ENCODE data around the gene TNRC6C. TPM values are rescaled to one million over a fixed set of nuclear protein-coding genes. Genes with fewer than 3 reads are reported as not detected.

TNRC6C gene, protein sequence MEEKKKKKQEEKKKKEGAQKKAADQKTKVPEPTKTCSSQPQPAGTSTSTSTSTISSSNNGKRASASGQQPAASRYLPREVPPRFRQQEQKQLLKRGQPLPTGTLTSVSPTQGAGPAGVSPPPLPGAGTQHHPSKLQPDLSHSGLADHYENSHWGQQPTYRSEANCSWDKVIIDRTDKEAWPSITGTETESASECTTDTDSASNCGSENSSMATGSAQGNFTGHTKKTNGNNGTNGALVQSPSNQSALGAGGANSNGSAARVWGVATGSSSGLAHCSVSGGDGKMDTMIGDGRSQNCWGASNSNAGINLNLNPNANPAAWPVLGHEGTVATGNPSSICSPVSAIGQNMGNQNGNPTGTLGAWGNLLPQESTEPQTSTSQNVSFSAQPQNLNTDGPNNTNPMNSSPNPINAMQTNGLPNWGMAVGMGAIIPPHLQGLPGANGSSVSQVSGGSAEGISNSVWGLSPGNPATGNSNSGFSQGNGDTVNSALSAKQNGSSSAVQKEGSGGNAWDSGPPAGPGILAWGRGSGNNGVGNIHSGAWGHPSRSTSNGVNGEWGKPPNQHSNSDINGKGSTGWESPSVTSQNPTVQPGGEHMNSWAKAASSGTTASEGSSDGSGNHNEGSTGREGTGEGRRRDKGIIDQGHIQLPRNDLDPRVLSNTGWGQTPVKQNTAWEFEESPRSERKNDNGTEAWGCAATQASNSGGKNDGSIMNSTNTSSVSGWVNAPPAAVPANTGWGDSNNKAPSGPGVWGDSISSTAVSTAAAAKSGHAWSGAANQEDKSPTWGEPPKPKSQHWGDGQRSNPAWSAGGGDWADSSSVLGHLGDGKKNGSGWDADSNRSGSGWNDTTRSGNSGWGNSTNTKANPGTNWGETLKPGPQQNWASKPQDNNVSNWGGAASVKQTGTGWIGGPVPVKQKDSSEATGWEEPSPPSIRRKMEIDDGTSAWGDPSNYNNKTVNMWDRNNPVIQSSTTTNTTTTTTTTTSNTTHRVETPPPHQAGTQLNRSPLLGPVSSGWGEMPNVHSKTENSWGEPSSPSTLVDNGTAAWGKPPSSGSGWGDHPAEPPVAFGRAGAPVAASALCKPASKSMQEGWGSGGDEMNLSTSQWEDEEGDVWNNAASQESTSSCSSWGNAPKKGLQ (N-terminal part only)
- total RNA-seq = 10.6 and 11.8 TPM in 2 replicates

GRCh38 chr17:77957857-77958715 is at the start of gene TNRC6C:
TSS of gene TNRC6C (plus strand) at chr17:77958703. CDS start at chr17:78004207, 45,504 bp downstream.

GRCh38 chr17:78128551-78129350 is 170.2 kb downstream of the TNRC6C start, which contains the start of gene TMC6:
TSS of gene TMC6 (minus strand) at chr17:78128755. CDS start at chr17:78126832, 1,923 bp downstream.

GRCh38 chr17:78130437-78131101 is 172.1 kb downstream of the TNRC6C start, which contains the start of gene TMC8:
TSS of gene TMC8 (plus strand) at chr17:78130771. CDS start at chr17:78131589, 818 bp downstream.

Small RNAs within 50 kb of the gene (small RNA-seq; reads per million reads assigned to genes)
- gene RNU1-80P (0.49 reads per million), gene RNU6-625P (not detected)

Other genes with a start within 250 kb of the TNRC6C start
- gene TMC6, start 170.1 kb downstream of the TNRC6C start, total RNA-seq = 29.0 and 42.0 TPM in 2 replicates
- gene TMC8, start 172.1 kb downstream of the TNRC6C start, total RNA-seq = 0.13 and 1.1 TPM in 2 replicates
- gene C17orf99, start 187.7 kb downstream of the TNRC6C start, total RNA-seq = not detected in 2 replicates
- 60.5 and 70.6 TPM in 2 replicates for gene SYNGR2, start 209.9 kb downstream of the TNRC6C start, total RNA-seq
- gene TK1, start 228.3 kb downstream of the TNRC6C start, total RNA-seq = 115 and 145 TPM in 2 replicates
- gene AFMID, start 228.7 kb downstream of the TNRC6C start, total RNA-seq = 40.6 and 50.1 TPM in 2 replicates

Measured in thoracic aorta endothelial cell (primary cell).